ENCODE results near the gene CDH23.

DNA sequence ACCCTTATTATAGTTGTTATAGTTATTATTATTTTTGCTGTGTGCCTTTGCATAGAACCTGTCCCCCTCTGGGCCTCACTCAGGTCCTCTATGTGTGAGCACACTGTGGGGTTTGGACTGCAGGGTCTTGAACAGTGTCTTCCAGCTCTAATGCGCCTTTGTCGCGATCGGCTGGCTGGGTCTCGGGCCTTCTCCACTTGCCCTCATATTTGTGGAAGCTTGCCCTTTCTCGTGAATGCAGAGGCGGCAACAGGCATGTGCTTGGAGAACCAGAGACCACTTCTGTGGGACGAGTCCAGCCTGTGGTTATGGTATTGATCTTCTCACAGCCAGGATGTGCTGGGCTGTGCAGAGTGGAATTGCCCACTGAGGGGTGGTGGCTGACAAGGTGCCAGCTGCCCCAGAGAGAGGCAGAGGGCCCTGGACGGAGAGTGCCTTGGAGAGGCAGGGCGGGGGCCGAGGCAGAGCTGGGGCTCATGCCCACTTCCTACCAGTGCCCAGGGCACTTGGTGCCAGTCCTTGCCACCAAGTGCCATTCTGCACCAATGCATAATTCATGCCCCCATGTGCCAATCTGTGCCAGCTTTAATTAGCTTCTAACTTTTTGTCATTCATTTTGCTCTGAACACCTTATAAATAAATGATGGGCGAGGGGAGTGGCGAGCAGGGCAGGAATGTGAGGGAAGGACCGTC lies 6.8 kb upstream of the CDH23 start:
- no peak for TF ChIP-seq NFE2L1 (CRISPR knock-in tag; IDR thresholded peaks at IDR 0.05)
- TF ChIP-seq, protein P1, sequence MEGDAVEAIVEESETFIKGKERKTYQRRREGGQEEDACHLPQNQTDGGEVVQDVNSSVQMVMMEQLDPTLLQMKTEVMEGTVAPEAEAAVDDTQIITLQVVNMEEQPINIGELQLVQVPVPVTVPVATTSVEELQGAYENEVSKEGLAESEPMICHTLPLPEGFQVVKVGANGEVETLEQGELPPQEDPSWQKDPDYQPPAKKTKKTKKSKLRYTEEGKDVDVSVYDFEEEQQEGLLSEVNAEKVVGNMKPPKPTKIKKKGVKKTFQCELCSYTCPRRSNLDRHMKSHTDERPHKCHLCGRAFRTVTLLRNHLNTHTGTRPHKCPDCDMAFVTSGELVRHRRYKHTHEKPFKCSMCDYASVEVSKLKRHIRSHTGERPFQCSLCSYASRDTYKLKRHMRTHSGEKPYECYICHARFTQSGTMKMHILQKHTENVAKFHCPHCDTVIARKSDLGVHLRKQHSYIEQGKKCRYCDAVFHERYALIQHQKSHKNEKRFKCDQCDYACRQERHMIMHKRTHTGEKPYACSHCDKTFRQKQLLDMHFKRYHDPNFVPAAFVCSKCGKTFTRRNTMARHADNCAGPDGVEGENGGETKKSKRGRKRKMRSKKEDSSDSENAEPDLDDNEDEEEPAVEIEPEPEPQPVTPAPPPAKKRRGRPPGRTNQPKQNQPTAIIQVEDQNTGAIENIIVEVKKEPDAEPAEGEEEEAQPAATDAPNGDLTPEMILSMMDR (IDR thresholded peaks at IDR 0.05), result no peak
- no peak for TF ChIP-seq CBFB (CRISPR knock-in tag; IDR thresholded peaks at IDR 0.05; ENCODE audit: low read depth)
- TF ChIP-seq USF1 (CRISPR knock-in tag; IDR thresholded peaks at IDR 0.05), result no peak
- TF ChIP-seq, protein P2, sequence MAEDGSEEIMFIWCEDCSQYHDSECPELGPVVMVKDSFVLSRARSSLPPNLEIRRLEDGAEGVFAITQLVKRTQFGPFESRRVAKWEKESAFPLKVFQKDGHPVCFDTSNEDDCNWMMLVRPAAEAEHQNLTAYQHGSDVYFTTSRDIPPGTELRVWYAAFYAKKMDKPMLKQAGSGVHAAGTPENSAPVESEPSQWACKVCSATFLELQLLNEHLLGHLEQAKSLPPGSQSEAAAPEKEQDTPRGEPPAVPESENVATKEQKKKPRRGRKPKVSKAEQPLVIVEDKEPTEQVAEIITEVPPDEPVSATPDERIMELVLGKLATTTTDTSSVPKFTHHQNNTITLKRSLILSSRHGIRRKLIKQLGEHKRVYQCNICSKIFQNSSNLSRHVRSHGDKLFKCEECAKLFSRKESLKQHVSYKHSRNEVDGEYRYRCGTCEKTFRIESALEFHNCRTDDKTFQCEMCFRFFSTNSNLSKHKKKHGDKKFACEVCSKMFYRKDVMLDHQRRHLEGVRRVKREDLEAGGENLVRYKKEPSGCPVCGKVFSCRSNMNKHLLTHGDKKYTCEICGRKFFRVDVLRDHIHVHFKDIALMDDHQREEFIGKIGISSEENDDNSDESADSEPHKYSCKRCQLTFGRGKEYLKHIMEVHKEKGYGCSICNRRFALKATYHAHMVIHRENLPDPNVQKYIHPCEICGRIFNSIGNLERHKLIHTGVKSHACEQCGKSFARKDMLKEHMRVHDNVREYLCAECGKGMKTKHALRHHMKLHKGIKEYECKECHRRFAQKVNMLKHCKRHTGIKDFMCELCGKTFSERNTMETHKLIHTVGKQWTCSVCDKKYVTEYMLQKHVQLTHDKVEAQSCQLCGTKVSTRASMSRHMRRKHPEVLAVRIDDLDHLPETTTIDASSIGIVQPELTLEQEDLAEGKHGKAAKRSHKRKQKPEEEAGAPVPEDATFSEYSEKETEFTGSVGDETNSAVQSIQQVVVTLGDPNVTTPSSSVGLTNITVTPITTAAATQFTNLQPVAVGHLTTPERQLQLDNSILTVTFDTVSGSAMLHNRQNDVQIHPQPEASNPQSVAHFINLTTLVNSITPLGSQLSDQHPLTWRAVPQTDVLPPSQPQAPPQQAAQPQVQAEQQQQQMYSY (CRISPR knock-in tag; IDR thresholded peaks at IDR 0.05), result no peak

Measured in WTC11 (cell line).